BLaER1 treated with 17β-estradiol and CSF1 and Interleukin-3, amounts not matched to agents 10 nM and 100 nM (cell line): ENCODE data around the gene OR56A5.
"Not testable (repeated sequence)": the region's sequence is repeated elsewhere in the genome, so short reads cannot be mapped to it uniquely, and the experiment has no call there.

Experiments used
- H3K27ac ChIP-seq, 11 experiments: shearing (Covaris generic); formaldehyde crosslinking; 2 replicates each; pipeline ENCODE4 v1.8.1; 2022
- H3K27me3 ChIP-seq, 11 experiments: shearing (Covaris generic); formaldehyde crosslinking; 2 replicates each; pipeline ENCODE4 v1.8.1; 2022
- H3K36me3 ChIP-seq, 11 experiments: shearing (Covaris generic); formaldehyde crosslinking; 2 replicates each; pipeline ENCODE4 v1.8.1; 2022
- H3K4me1 ChIP-seq, 10 experiments: shearing (Covaris generic); formaldehyde crosslinking; 2 replicates each; pipeline ENCODE4 v1.8.1; 2022
- H3K4me2 ChIP-seq, 11 experiments: shearing (Covaris generic); formaldehyde crosslinking; 2 replicates each; pipeline ENCODE4 v1.8.1; 2022
- H3K4me3 ChIP-seq, 10 experiments: shearing (Covaris generic); formaldehyde crosslinking; 2 replicates each; pipeline ENCODE4 v1.8.1; 2022
- H3K9ac ChIP-seq, 11 experiments: shearing (Covaris generic); formaldehyde crosslinking; 2 replicates each; pipeline ENCODE4 v1.8.1; 2022
- H3K9me3 ChIP-seq, 11 experiments: shearing (Covaris generic); formaldehyde crosslinking; replicated peaks in 1 of 11; 2 replicates each; pipeline ENCODE4 v1.8.1; 2022
- H4K20me1 ChIP-seq, 11 experiments: shearing (Covaris generic); formaldehyde crosslinking; 2 replicates each; pipeline ENCODE4 v1.8.1; 2022
- Cebpa-rat ChIP-seq, 11 experiments: shearing (Covaris generic); IDR thresholded peaks; 2 replicates each; pipeline ENCODE4 v1.8.1; 2022

OR56A5 gene

DNA sequence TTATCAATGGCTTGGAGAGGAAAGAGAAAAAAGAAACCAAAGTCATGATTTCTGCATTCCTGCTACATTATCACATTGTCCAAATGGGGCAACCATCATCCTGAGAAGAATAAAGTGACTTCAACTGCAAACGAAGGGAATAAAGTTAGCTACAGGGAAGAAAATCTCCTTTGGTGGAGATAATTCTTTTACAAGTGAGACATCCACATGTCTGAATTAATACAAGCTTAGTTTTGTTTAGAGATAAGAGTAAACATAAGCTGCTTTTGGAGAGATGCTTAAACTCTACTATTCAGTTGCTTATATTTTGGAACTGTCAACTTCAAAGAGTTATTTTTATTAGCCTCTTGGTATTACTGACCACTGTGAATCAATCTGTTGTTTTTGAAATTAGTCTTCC, 18.6 kb upstream of the OR56A5 start, which contains the start of gene OR52L1:
Gene OR52L1 (minus strand): TSS at position 101 of the 400 bp plus-strand sequence. CDS start 55 bp downstream, at position 46.
- Histone ChIP-seq H3K9me3 (peaks cover 0 to 10% (median 8%) of the 10 kb centered on the region in 11 experiments; a peak in 13 of 22 replicates), H3K27me3 (no peaks in the 10 kb centered on the region), H3K4me1 (no peaks in the 10 kb centered on the region), H3K36me3 (no peaks in the 10 kb centered on the region), H4K20me1 (no peaks in the 10 kb centered on the region), H3K27ac (no peak within 1 kb of the TSS), H3K4me3 (no peak within 1 kb of the TSS), H3K9ac (no peak within 1 kb of the TSS), H3K4me2 (no peak within 1 kb of the TSS)
- TF ChIP-seq Cebpa-rat (IDR thresholded peaks at IDR 0.05), result no peak

DNA sequence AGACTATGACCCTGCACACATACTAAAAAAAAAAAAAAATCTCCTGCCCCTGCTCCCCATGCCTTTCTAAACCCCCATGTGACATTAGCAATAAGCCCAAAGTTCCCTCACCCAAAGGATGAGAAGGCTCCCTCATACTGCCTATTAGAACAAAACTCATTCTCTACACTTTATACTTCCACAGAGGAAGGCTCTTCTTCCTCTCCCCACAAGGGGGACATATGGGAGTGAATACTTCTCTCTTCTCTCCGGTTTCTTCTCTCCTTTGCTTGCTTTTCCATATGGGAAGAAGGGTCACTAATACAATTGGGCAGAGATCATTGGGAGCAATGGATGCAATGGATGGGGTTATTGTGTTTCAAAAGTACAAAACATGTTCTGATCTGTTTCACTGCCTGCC, 15.1 kb upstream of the OR56A5 start:
- Histone ChIP-seq H4K20me1 (no peaks in the 10 kb centered on the region), H3K4me2 (no peak overlapping the region), H3K36me3 (no peaks in the 10 kb centered on the region), H3K4me3 (no peak overlapping the region), H3K27ac (no peak overlapping the region), H3K9me3 (peaks cover 25 to 41% (median 31%) of the 10 kb centered on the region in 11 experiments), H3K9ac (no peak overlapping the region), H3K4me1 (no peaks in the 10 kb centered on the region), H3K27me3 (no peaks in the 10 kb centered on the region)
- TF ChIP-seq Cebpa-rat (IDR thresholded peaks at IDR 0.05), result no peak

DNA sequence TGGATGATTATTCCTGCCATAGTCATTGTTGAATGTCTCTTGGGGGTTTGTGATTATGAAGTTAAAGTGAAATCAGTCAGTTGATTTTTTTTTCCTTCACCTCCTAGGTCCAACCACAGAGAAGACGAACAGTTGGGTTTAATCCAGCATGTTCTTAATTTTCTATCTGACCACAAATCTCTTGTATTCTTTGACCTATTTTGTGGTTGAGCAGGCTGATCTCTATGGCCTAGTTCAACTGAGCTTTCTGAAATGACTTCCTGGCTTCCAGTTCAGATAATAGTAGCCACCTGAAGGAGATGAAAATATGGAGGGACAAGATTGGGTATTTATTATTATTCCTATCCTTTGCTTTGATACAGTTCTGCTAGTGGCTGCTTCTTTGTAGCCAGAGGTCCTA, 5.2 kb upstream of the OR56A5 start:
- Histone ChIP-seq H4K20me1 (no peaks in the 10 kb centered on the region), H3K4me1 (peaks cover 0 to 9% (median 0%) of the 10 kb centered on the region in 10 experiments; a peak in 5 of 20 replicates), H3K4me2 (peak overlapping the region in 3 of 11 experiments; percentile 20 to 48 (median 45); a peak in 7 of 22 replicates), H3K4me3 (no peak overlapping the region), H3K27ac (no peak overlapping the region), H3K27me3 (no peaks in the 10 kb centered on the region), H3K9me3 (peaks cover 1 to 19% (median 7%) of the 10 kb centered on the region in 11 experiments; a peak in 17 of 22 replicates), H3K36me3 (no peaks in the 10 kb centered on the region), H3K9ac (no peak overlapping the region)
- TF ChIP-seq Cebpa-rat (IDR thresholded peaks at IDR 0.05), result no peak

DNA sequence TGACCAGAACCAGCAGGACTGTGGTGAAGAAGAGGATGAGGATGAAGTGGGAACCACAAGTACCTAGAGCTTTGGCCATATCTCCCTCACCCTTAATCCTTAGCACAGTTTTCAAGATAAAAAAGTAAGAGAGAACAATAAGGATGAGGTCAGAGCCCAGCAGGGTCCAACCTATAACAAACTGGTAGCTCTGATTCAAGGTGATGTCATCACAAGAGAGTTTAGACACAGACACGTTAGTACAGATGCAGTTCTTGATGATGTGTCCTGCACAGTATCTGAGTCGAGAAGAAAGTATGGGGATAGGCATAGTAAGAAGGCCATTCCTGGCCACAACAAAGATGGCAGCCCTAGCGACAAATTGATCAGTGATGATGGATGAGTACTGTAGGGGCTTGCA, 586 bp downstream of the OR56A5 start:
- Histone ChIP-seq H3K27ac (no peak overlapping the region), H4K20me1 (no peaks in the 10 kb centered on the region), H3K27me3 (no peaks in the 10 kb centered on the region), H3K9ac (no peak overlapping the region), H3K9me3 (peaks cover 8 to 20% (median 17%) of the 10 kb centered on the region in 11 experiments; a peak in 20 of 22 replicates), H3K4me3 (no peak overlapping the region), H3K36me3 (no peaks in the 10 kb centered on the region), H3K4me1 (no peaks in the 10 kb centered on the region), H3K4me2 (no peak overlapping the region)
- no peak for TF ChIP-seq Cebpa-rat (IDR thresholded peaks at IDR 0.05)

DNA sequence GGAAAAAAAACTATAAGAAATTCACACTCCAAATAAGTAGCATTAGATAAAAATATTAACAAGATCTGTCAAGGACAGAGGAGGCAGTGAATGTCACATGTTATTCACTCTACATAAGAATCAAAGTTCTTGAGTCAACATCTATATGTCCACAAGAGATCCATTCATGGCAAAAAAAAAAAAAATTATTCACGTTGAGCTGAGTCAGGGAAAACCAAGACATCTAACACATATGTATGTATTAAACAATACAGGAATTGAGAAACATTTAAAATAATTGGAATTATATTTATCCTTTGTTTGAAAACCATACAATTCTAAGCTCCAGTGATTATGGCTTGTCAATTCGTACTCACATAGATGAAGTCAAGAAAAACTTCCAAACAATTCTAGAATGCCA, 1.3 kb downstream of the OR56A5 start:
- Histone ChIP-seq H3K27ac (no peak overlapping the region), H3K4me3 (no peak overlapping the region), H3K27me3 (no peaks in the 10 kb centered on the region), H3K4me1 (no peaks in the 10 kb centered on the region), H3K4me2 (no peak overlapping the region), H4K20me1 (no peaks in the 10 kb centered on the region), H3K9ac (no peak overlapping the region), H3K9me3 (peaks cover 14 to 28% (median 22%) of the 10 kb centered on the region in 11 experiments), H3K36me3 (no peaks in the 10 kb centered on the region)
- TF ChIP-seq Cebpa-rat (IDR thresholded peaks at IDR 0.05), result no peak

DNA sequence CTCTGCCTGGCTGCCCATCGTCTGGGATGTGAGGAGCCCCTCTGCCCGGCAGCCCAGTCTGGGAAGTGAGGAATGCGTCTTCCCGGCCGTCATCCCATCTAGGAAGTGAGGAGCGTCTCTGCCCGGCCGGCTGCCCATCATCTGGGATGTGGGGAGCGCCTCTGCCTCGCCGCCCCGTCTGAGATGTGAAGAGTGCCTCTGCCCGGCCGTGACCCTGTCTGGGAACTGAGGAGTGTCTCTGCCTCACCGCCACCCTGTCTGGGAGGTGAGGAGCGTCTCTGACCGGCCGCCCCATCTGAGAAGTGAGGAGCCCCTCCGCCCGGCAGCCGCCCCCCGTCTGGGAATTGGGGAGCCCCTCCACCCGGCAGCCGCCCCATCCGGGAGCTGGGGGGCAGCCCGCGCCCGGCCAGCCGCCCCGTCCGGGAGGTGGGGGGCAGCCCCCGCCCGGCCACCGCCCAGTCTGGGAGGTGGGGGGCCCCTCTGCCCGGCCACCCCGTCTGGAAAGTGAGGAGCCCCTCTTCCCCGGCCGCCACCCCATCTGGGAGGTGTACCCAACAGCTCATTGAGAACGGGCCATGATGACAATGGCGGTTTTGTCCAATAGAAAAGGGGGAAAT, 7.5 kb downstream of the OR56A5 start:
- H3K9me3 ChIP-seq, result peaks cover 36 to 54% (median 44%) of the 10 kb centered on the region in 11 experiments
- H3K27me3 ChIP-seq, H3K27ac ChIP-seq, H3K36me3 ChIP-seq, H3K4me2 ChIP-seq, H4K20me1 ChIP-seq, H3K9ac ChIP-seq, H3K4me1 ChIP-seq, H3K4me3 ChIP-seq: not testable (repeated sequence)

DNA sequence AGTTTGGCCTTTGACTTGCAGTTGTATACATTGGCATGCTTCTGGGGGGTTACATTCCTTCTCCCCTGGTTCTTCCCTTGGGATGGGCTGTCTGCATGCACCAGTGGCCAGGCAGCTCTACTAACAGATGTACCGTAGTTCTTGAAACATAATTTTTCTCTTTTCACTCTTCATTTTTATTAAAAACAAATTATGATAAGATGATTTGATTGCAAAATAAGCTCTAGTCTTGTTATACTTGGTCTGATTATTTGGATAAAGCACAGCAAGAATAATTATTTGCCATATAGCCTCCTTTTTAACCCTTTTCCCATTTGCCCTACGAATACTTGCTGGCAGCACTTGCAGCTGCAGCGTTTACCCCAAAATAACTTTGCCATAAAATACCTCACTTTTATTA, 12.7 kb downstream of the OR56A5 start:
- Histone ChIP-seq H3K27me3 (no peaks in the 10 kb centered on the region), H3K4me1 (no peaks in the 10 kb centered on the region), H3K36me3 (no peaks in the 10 kb centered on the region), H3K9ac (no peak overlapping the region), H3K9me3 (peaks cover 9 to 18% (median 11%) of the 10 kb centered on the region in 11 experiments), H4K20me1 (no peaks in the 10 kb centered on the region), H3K27ac (no peak overlapping the region), H3K4me3 (no peak overlapping the region), H3K4me2 (no peak overlapping the region)
- no peak for TF ChIP-seq Cebpa-rat (IDR thresholded peaks at IDR 0.05)

DNA sequence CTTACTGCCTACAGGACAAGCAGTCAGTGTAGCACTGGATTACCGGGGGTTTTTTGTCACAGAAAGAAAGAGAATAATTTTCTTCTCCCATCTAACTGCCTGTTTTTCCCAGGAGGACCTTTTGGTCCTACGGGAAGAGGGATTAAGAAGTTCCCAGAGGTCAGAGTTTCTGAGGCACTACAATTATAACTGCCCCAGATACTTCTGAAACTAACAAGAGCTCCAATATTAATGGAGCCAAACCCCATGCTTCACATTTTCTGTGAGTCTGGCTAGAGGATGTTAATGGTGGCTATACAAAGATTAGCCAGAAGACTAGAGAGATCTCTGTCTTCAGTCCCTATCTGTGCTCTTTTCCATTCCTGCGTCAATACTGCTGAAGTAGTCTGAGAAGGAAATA, 26.3 kb downstream of the OR56A5 start, which contains the start of gene OR56A3:
Gene OR56A3 (plus strand): TSS at position 301 of the 400 bp plus-strand sequence. CDS start 5,096 bp downstream, outside the sequence.
- H3K27ac ChIP-seq, result no peak within 1 kb of the TSS
- H3K4me3 ChIP-seq, result no peak within 1 kb of the TSS
- no peak for TF ChIP-seq Cebpa-rat (IDR thresholded peaks at IDR 0.05)
- no peaks in the 10 kb centered on the region for H3K4me1 ChIP-seq
- peaks cover 10 to 21% (median 16%) of the 10 kb centered on the region in 11 experiments; a peak in 19 of 22 replicates for H3K9me3 ChIP-seq
- H3K36me3 ChIP-seq, result no peaks in the 10 kb centered on the region
- no peak within 1 kb of the TSS for H3K9ac ChIP-seq
- no peaks in the 10 kb centered on the region for H4K20me1 ChIP-seq
- no peaks in the 10 kb centered on the region for H3K27me3 ChIP-seq
- H3K4me2 ChIP-seq, result no peak within 1 kb of the TSS

DNA sequence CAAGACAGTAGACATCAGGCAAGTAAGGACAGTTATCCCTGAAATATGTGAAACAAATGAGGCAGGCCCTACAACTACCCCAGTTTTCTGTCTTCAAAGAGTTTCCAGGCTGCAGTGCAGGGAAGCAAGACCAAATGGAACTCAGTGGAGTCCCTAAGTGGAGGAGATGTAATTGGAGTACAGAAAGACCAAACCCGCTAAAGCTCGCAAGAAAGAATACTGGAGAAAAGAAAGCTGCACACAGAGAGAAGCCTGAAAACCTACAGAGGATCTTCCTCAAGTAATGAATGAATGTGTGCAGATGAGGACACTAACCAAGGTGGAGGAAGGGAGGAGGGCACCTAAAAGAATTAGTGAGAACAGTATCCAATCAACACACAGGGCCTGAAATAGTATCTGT, 27.5 kb downstream of the OR56A5 start:
- Histone ChIP-seq H3K36me3 (no peaks in the 10 kb centered on the region), H3K4me2 (no peak overlapping the region), H3K9ac (no peak overlapping the region), H3K27ac (no peak overlapping the region), H3K4me1 (no peaks in the 10 kb centered on the region), H3K9me3 (peaks cover 10 to 33% (median 26%) of the 10 kb centered on the region in 11 experiments; a peak in 19 of 22 replicates), H3K4me3 (no peak overlapping the region), H4K20me1 (no peaks in the 10 kb centered on the region), H3K27me3 (no peaks in the 10 kb centered on the region)
- no peak for TF ChIP-seq Cebpa-rat (IDR thresholded peaks at IDR 0.05)

DNA sequence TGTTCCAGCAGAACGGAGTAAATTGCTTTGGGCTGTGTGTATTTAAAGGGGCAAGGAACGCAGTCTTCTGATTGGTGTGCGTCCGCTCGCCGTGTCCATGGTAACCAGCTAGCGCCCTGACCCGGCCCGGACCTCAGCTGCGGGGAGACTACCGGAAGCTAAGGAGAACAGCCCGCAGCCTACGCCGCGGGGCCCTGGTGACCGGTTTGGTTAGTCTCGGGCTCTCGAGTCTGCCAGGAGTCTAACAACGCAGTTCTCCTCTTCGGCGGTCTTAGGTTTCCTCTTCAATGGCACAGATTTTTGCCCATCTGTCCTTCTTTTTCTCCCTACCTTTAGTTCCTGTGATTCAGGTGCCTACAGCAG, 29.7 kb downstream of the OR56A5 start:
- H3K4me2 ChIP-seq, result no peak overlapping the region
- TF ChIP-seq Cebpa-rat (IDR thresholded peaks at IDR 0.05), result no peak
- H3K36me3 ChIP-seq, result no peaks in the 10 kb centered on the region
- H3K4me1 ChIP-seq, result no peaks in the 10 kb centered on the region
- no peaks in the 10 kb centered on the region for H3K27me3 ChIP-seq
- H3K9me3 ChIP-seq, result peaks cover 11 to 40% (median 29%) of the 10 kb centered on the region in 11 experiments; a peak in 19 of 22 replicates
- no peak overlapping the region for H3K4me3 ChIP-seq
- H3K27ac ChIP-seq, result no peak overlapping the region
- H4K20me1 ChIP-seq, result no peaks in the 10 kb centered on the region
- H3K9ac ChIP-seq, result no peak overlapping the region
